GM12801 (cell line): ENCODE measurements around the gene CHD1.

Experiments
- TF ChIP-seq, protein P1 (sequence below): IDR thresholded peaks from one replicate; pipeline ENCODE4 v1.5.1; 2011; ENCODE audit warnings: control low read depth; ENCODE audit not compliant: insufficient read length; ENCODE audit errors: extremely low read depth

The CHD1 gene

DNA sequence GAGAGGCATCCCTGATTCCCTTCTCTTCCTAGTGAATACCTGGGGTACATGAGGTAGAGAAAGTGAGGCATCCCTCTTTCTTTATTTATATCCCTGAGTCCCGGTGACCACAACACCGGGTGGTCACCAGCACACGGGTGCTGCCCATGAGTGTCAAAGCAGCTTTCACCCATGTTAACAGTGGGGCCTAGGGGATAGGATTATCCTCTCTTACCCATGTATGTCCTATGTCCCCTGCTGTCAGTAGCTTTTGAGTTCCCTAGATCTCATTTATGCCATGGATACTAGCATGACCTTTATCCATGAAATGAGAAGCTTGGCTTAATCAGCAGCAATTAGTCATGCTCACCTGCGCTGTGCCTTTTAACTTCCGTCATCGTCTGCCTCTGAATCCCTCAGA lies 83.9 kb downstream of the CHD1 start:
- TF ChIP-seq, protein P1, sequence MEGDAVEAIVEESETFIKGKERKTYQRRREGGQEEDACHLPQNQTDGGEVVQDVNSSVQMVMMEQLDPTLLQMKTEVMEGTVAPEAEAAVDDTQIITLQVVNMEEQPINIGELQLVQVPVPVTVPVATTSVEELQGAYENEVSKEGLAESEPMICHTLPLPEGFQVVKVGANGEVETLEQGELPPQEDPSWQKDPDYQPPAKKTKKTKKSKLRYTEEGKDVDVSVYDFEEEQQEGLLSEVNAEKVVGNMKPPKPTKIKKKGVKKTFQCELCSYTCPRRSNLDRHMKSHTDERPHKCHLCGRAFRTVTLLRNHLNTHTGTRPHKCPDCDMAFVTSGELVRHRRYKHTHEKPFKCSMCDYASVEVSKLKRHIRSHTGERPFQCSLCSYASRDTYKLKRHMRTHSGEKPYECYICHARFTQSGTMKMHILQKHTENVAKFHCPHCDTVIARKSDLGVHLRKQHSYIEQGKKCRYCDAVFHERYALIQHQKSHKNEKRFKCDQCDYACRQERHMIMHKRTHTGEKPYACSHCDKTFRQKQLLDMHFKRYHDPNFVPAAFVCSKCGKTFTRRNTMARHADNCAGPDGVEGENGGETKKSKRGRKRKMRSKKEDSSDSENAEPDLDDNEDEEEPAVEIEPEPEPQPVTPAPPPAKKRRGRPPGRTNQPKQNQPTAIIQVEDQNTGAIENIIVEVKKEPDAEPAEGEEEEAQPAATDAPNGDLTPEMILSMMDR = no peak

DNA sequence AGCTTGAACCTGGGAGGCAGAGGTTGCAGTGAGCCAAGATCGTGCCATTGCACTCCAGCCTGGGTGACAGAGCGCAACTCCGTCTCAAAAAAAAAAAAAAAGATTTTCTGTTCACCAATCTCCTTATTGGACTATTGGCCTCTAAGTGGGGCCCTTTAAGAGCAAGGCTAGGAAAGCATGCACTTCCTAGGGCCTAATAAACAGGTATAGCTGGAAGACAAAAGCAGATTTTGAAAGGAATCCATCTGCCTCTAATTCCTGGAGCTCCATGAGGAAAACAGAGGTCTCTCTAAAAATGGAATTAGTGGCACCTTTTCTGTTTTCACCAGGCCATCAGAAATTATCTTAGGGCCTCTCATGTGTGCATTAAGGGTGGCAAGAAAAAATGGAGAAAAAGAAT lies 85.3 kb downstream of the CHD1 start:
- TF ChIP-seq, protein P1 = no peak

DNA sequence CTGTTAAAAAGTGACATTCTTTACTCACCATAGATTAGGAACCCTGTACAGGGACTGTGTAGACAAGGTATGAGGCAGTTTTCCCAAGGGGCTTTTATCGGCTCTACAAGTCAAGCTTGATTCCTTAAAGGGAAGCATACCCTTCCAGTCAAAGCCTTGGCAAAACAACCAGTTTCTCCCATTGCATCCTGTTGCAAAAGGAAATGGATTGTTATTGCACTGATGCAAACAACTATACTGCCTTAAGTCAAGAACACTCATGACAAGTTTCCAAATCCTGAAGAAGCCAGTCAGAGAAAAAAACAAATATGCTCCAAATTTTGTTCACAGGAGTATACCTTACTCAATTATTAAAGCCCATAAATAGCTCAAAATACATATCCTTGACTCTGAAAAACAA lies 87.9 kb downstream of the CHD1 start:
- TF ChIP-seq, protein P1 = no peak

DNA sequence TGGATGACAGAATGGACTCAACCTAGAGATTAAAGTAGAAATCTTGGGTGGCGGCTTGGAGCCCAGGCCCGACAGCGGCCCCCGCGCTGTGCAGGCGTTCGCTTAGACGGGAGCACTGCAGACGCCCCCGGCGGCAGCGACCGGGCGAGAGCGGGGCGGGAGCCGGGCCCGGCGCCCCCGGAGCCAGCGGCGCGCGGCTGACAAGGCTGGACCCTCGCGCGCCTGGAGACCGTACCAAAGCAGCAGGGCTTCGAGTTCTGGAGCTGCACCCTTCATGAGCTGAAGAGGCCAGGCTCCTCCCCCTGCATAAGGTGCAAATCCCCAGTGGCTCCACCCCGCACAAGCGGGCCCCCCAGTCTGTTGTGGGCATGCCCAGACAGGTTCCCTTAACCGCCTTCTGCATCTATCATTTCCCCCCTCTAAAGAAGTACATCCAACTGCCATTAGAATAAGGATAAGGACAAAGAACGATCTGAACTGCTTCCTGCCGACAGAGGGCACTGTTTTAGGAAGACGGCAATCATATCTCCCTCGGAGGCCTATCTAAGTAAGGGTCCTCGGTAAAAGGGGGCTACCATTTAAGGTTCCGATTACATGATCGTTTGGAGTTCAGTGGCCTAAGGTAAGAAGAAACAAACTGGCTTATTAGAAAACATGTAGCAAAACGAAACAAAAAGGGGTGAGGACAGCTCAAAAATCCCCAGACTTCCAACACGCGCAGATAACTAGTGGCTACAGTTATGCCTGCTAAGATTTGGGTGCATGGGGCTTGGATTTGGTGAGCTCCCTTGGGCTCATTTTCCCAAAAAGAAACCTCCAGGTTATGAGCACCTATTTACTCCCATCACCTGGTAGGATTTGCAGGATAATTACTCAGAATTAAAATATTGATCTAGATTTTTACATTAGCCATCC lies 89.1 kb downstream of the CHD1 start:
- TF ChIP-seq, protein P1 = no peak

DNA sequence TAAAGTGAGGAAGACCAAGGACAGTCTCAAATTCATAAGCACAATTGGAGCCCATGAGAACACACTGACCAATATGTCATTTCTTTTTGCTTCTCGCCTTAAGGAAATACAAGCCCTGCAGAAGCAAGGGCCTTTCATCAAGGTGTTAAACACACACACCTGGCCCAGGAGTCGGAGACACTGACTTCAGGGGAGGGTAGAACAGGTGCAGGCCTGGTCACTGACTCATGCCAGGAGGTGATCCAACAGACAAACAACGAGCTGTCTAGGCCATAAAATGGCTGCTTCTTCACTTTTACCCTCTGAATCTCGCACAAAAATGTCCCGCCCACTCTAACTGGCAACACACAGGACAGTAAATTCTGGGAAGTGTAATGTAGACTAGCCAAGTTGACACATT lies 92.6 kb downstream of the CHD1 start:
- TF ChIP-seq, protein P1 = no peak

DNA sequence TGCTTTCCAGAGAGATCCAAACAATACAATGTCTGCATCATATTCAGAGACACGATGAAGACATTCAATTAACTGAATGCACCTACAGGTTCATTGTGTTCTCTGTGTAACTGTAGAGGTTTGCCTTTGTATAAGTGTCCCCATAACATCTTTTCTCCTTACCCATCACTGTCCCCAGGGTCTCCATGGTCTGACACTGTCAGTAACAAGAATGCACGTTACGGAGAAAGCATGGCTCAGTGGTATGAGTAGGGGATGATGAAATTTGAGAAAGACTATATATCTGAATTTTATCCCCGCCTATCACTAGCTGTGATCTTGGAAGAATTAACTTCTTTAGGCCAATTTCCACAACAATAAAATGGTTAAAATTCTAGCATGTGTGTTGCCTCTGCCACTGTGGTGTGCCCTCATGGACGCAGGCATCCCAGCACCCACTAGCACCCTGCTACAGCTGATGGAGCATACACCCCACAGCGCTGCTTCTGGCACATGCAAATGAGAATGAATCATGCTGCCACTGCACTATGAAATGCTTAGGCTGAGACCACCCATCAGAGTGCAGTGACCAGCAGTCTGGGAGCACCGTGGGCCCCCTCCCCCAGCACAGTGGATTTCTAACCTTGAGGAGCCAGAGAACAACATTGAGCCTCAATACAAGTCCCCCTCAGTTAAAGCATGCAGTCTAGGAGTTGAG lies 101.1 kb downstream of the CHD1 start:
- TF ChIP-seq, protein P1 = no peak

DNA sequence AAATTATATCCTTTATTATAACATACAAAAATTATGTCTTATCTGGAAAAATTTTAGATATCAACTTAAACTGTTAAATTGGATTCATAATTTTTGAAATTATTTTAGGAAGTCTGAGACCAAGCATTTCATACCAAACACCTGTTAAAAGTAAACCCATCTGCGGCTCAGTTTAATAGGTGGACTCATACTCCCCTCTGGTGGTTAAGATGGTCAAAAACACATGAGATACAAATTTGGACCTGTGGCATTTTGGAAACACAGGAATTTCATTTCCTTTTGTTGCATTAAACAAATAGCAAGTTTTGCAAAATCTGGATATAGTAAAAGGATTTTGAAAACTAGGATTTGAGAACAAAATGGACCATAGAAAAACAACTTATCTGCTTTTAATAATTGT lies 101.6 kb downstream of the CHD1 start:
- TF ChIP-seq, protein P1 = no peak
